HUES48 (cell line): ENCODE measurements around the gene SMARCA1.

ENCODE experiments used
- H3K27ac ChIP-seq: one replicate; pipeline ENCODE4 v1.7.0; 2013; ENCODE audit warnings: low read depth, low read length, inconsistent platforms
- H3K27me3 ChIP-seq: 2 replicates; pipeline ENCODE4 v1.6.1; 2013; ENCODE audit warnings: mild to moderate bottlenecking, low read length; ENCODE audit not compliant: control insufficient read depth, insufficient read depth
- H3K36me3 ChIP-seq: 2 replicates; pipeline ENCODE4 v1.6.1; 2013; ENCODE audit warnings: low read length; ENCODE audit not compliant: control insufficient read depth, insufficient read depth
- H3K4me1 ChIP-seq: 2 replicates; pipeline ENCODE4 v1.6.1; 2013; ENCODE audit warnings: mild to moderate bottlenecking, low read length; ENCODE audit not compliant: control insufficient read depth, insufficient read depth
- H3K4me3 ChIP-seq: 2 replicates; pipeline ENCODE4 v1.5.1; 2013; ENCODE audit warnings: mild to moderate bottlenecking, low read depth, low read length
- H3K9ac ChIP-seq: 2 replicates; pipeline ENCODE4 v1.6.1; 2013; ENCODE audit warnings: mild to moderate bottlenecking, low read depth, low read length, moderate library complexity
- H3K9me3 ChIP-seq: 2 replicates; pipeline ENCODE4 v1.6.1; 2013; ENCODE audit warnings: low read length; ENCODE audit not compliant: control insufficient read depth, insufficient read depth

SMARCA1 gene

DNA sequence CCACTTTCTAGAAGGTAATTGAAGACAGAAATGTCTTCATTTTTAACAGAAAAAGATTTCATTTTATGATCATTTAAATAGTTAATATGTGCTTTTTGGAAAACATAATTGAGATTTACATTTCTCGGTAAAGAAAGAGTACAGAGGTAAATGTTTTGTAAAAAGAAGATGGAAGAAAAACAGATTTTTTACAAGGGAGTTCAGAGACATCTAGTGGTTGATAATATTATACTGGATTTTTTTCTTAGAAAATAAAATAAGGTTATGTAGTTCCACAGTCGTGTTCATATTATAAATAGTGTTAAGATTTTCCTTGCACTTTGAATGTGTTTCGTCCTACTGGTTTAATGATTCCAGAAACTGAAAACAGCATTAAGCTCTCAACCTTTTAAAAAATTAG is 60.6 kb downstream of the SMARCA1 start:
- Histone ChIP-seq H3K4me3 (no peak overlapping the region), H3K9ac (no peak overlapping the region), H3K4me1 (no peaks in the 10 kb centered on the region), H3K27me3 (no peaks in the 10 kb centered on the region), H3K36me3 (peaks cover 92% of the 10 kb centered on the region), H3K27ac (no peak overlapping the region), H3K9me3 (no peaks in the 10 kb centered on the region)

DNA sequence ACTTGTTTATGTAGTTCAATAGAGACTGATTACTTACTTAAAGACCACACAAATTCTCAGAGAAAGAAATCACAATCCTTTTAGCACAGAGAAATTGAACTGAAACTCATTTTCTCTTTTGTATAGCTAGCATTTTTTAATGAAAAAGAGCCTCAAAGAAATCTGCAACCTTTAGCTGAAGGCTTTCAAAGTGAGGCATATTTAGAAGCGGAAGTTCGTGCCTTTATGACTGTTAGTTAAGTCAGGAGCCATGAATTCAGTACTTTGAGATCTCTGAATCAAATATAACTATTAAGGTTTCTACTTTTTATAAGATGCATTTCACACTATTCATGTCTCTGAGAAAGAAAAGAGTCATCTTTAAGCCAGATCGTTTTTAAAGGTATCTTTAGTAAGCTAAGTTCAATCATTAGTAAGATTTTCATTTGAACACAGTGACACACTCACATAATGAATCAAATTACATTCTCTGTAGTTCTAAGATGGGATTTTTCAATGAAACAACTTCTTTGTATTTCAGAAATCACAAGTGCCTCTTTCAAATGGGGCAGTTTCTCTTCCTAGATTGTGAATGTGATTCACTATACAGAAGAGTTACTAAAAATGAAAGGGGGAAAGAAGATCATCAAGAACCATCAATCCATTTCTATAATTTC is 61.4 kb downstream of the SMARCA1 start:
- Histone ChIP-seq H3K4me3 (no peak overlapping the region), H3K9me3 (no peaks in the 10 kb centered on the region), H3K27me3 (no peaks in the 10 kb centered on the region), H3K4me1 (no peaks in the 10 kb centered on the region), H3K9ac (no peak overlapping the region), H3K36me3 (peaks cover 91% of the 10 kb centered on the region), H3K27ac (no peak overlapping the region)

DNA sequence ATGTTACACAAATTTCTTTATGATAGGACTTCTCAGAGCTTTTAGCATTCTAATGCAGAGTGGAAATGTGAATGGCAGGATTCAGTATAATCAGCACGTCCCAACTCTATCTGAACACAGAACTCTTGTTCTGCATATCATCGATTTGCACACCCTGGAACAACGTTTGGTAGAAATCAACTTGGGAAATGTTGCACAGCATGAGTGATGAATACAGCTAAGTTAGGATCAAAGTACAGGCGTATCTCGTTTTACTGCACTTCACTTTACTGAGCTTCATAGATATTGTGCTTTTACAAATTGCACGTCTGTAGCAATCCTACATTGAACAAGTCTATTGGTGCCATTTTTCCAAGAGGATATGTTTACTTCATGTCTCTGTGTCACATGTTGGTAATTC is 70.8 kb downstream of the SMARCA1 start:
- no peak overlapping the region for H3K27ac ChIP-seq
- peaks cover 38% of the 10 kb centered on the region for H3K36me3 ChIP-seq
- H3K9ac ChIP-seq = no peak overlapping the region
- no peaks in the 10 kb centered on the region for H3K9me3 ChIP-seq
- peaks cover 2% of the 10 kb centered on the region; the same call in 1 of the 2 replicates for H3K4me1 ChIP-seq
- no peaks in the 10 kb centered on the region for H3K27me3 ChIP-seq
- no peak overlapping the region for H3K4me3 ChIP-seq

DNA sequence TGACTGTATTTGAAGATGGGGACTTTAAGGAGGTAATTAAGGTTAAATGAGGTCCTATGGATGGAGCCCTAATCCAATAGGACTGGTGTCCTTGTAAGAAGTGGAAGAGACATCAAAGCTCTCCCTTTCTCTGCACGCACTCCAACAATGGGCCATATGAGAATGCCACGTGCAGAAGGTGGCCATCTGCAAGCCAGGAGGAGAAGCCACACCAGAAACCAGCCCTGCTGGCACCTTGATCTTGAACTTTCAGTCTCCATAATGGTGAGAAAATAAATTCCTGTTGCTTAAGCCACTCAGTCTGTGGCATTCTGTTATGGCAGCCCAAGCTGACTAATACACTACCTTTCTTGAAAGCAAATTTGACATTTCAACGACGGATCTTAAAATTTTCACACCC is 73.2 kb downstream of the SMARCA1 start:
- Histone ChIP-seq H3K4me1 (peaks cover 13% of the 10 kb centered on the region), H3K27me3 (no peaks in the 10 kb centered on the region), H3K9me3 (no peaks in the 10 kb centered on the region), H3K27ac (no peak overlapping the region), H3K9ac (no peak overlapping the region), H3K36me3 (peaks cover 33% of the 10 kb centered on the region), H3K4me3 (no peak overlapping the region)

DNA sequence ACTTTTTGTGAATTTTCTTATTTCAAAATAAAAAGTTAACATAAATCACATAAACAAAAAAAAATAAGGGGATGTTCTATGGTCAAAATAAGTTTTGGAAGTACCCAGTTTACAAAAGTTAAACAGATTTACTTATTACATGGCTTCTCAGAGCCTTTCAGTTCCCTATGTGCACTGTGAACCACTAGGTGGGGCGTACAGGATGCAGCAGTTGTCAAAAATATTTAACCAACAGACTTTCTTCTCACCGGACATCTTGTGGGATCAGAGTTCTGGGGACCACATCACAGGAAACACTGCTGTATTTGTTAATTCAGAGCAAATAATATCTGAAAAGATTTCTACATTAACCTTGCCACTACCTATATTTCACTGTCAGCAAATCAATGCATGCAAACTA is 74.1 kb downstream of the SMARCA1 start:
- H3K4me1 ChIP-seq = peaks cover 13% of the 10 kb centered on the region
- H3K9me3 ChIP-seq = no peaks in the 10 kb centered on the region
- no peak overlapping the region for H3K4me3 ChIP-seq
- H3K36me3 ChIP-seq = peaks cover 38% of the 10 kb centered on the region
- no peak overlapping the region for H3K27ac ChIP-seq
- H3K27me3 ChIP-seq = no peaks in the 10 kb centered on the region
- H3K9ac ChIP-seq = no peak overlapping the region

DNA sequence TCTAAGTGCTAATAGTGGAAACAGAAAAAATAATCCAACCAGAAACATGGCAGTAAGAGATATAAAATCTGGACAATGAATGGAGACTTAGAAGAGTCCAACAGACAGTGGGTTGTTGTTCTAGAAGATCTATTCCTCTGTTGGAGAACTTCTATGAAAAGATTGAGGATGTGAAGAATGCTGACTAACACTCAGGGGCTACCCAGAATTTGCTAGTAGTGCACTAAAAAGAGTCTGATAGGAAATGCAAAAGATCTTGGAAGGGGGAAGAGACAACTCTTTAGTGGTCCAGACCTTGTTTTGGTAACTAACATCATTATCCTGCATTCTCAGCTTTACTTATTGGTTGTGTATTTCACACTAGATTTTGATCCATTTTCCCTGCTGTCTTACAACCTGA is 77.9 kb downstream of the SMARCA1 start:
- no peaks in the 10 kb centered on the region for H3K27me3 ChIP-seq
- H3K9me3 ChIP-seq = no peaks in the 10 kb centered on the region
- H3K27ac ChIP-seq = no peak overlapping the region
- peaks cover 33% of the 10 kb centered on the region for H3K36me3 ChIP-seq
- no peak overlapping the region for H3K4me3 ChIP-seq
- H3K9ac ChIP-seq = no peak overlapping the region
- H3K4me1 ChIP-seq = peaks cover 13% of the 10 kb centered on the region

DNA sequence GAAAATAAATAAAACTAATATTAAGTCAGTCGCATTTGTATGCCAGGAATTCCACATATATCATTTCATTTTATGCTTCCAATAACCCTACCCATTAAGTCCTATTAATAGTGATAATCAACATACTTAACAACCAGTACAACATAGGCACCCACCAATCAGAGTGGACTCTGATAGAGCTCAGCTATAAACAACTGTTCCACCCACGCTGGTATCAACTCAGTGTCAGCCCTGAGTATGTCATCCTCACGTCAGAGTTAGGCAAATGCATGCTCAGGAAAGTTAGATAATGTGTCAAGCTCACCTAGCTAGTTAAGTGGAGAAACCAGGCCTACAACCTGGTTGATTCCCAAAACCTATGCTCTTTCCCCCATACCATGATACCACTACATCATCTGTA is 89.3 kb downstream of the SMARCA1 start:
- Histone ChIP-seq H3K4me1 (no peaks in the 10 kb centered on the region), H3K9me3 (no peaks in the 10 kb centered on the region), H3K27me3 (no peaks in the 10 kb centered on the region), H3K9ac (no peak overlapping the region), H3K4me3 (no peak overlapping the region), H3K36me3 (peaks cover 9% of the 10 kb centered on the region), H3K27ac (no peak overlapping the region)

DNA sequence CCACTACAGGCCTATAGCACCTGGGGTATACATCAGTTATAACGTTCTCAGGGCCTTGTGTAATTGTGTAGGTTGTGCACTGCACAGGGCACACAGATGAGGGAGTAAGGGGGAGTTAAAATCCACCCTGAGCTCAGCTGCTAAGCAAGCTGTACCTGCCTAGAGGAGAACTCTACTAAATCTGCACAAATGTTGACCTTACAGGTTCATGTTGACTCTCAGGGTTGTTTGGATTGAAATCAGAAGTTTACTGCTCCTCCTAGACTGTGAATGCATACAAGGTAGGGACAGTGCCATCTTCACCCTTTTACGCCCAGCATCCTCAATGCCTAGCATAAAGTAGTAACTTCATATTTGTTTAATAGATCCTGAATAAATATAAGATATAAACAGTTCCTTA is 89.8 kb downstream of the SMARCA1 start:
- Histone ChIP-seq H3K4me1 (no peaks in the 10 kb centered on the region), H3K36me3 (peaks cover 9% of the 10 kb centered on the region), H3K9ac (no peak overlapping the region), H3K27me3 (no peaks in the 10 kb centered on the region), H3K9me3 (peaks cover 1% of the 10 kb centered on the region; the same call in 1 of the 2 replicates), H3K4me3 (no peak overlapping the region), H3K27ac (no peak overlapping the region)

DNA sequence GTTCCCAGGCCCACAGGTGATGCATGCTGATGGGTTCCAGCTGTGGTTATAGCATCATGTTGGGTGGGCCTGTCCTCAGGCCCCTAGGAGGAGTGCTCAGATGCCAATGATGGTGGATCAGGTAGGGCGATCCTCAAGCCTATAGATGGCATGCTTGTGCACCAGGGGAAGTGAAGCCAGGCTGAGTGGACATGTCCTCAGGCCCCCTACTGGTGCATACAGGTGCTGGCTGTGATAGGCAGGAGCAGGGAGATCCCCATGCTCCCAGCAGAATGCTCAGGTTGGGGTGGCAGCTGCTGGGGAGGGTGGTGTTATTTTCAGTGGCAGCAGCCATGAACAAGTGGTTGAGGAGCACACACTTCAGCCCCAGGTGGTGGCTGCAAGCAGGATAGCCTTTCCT is 96.0 kb downstream of the SMARCA1 start:
- no peak overlapping the region for H3K27ac ChIP-seq
- H3K9ac ChIP-seq = no peak overlapping the region
- H3K27me3 ChIP-seq = no peaks in the 10 kb centered on the region
- peaks cover 52% of the 10 kb centered on the region for H3K9me3 ChIP-seq
- peaks cover 12% of the 10 kb centered on the region; the same call in 1 of the 2 replicates for H3K36me3 ChIP-seq
- H3K4me3 ChIP-seq = no peak overlapping the region
- H3K4me1 ChIP-seq = no peaks in the 10 kb centered on the region

DNA sequence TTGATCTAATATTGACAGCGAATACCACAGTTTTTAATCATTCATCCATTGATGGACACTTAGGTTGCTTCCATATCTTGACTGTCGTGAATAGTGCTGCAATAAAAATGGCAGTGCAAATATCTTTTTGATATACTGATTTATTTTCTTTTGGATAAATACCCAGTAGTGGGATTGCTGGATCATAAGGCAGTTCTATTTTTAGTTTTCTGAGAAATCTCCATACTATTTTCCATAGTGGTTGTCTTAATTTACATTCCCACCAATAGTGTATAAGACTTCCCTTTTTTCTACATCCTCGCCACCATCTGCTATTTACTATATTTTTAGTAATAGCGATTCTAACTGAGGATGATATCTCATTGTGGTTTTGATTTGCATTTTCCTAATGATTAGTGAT is 100.1 kb downstream of the SMARCA1 start:
- H3K36me3 ChIP-seq = peaks cover 12% of the 10 kb centered on the region; the same call in 1 of the 2 replicates
- H3K4me3 ChIP-seq = no peak overlapping the region
- H3K27ac ChIP-seq = no peak overlapping the region

DNA sequence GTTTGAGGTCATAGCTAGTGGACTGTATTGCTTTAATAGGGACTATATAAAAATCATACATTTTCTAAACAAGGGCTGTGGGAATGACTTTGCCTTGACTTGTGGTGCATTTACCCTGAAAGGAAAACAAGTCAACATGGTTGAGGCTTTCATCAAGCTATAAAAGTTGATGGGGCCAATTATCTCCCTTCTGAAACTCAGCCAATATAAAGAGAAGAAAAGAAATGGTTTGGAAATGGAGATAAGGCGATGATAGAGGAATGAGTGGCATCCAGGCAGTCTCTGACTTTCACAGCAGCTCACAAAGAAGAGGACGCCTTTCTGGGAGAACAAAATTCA is 118.7 kb downstream of the SMARCA1 start:
- no peak overlapping the region for H3K27ac ChIP-seq
- no peaks in the 10 kb centered on the region for H3K36me3 ChIP-seq
- H3K27me3 ChIP-seq = 0 out of 2 replicates have a peak, but pooled peaks cover 3% of the 10 kb centered on the region
- H3K4me1 ChIP-seq = peaks cover 11% of the 10 kb centered on the region
- no peak overlapping the region for H3K9ac ChIP-seq
- no peak overlapping the region for H3K4me3 ChIP-seq
- H3K9me3 ChIP-seq = no peaks in the 10 kb centered on the region

More for the DNA sequence above, 100.1 kb downstream of the SMARCA1 start:
- Histone ChIP-seq H3K9me3 (peaks cover 48% of the 10 kb centered on the region), H3K27me3 (no peaks in the 10 kb centered on the region), H3K9ac (no peak overlapping the region), H3K4me1 (no peaks in the 10 kb centered on the region)
